Stomach smooth muscle (tissue), 2 donors: Measurements from ENCODE around the gene ESF1.

Source experiments
- H3K27ac ChIP-seq: one replicate; pipeline ENCODE4 v1.7.0; 2013; ENCODE audit warnings: mild to moderate bottlenecking, low read length, inconsistent platforms
- H3K27me3 ChIP-seq, 2 donors: one replicate each; pipeline ENCODE4 v1.7.0; 2013; ENCODE audit warnings: low read length in 2 of 2; ENCODE audit not compliant: insufficient read depth in 2 of 2, control insufficient read depth in 1 of 2
- H3K36me3 ChIP-seq, 2 donors: one replicate each; pipeline ENCODE4 v1.7.0; 2013; ENCODE audit warnings: low read length in 2 of 2; ENCODE audit not compliant: control insufficient read depth in 2 of 2, insufficient read depth in 2 of 2
- H3K4me1 ChIP-seq: one replicate; pipeline ENCODE4 v1.7.0; 2013; ENCODE audit warnings: low read length; ENCODE audit not compliant: control insufficient read depth, insufficient read depth
- H3K4me3 ChIP-seq, 2 donors: one replicate each; pipeline ENCODE4 v1.7.0; 2013; ENCODE audit warnings: low read length in 2 of 2
- H3K9ac ChIP-seq, 2 donors: one replicate each; pipeline ENCODE4 v1.7.0; 2013; ENCODE audit warnings: low read length in 2 of 2, mild to moderate bottlenecking in 1 of 2
- H3K9me3 ChIP-seq, 2 donors: one replicate each; pipeline ENCODE4 v1.7.0; 2013; ENCODE audit warnings: low read length in 2 of 2; ENCODE audit not compliant: control insufficient read depth in 2 of 2
- donor health status: healthy.
- donor health status: Pancreatic carcinoma.

Gene ESF1

DNA sequence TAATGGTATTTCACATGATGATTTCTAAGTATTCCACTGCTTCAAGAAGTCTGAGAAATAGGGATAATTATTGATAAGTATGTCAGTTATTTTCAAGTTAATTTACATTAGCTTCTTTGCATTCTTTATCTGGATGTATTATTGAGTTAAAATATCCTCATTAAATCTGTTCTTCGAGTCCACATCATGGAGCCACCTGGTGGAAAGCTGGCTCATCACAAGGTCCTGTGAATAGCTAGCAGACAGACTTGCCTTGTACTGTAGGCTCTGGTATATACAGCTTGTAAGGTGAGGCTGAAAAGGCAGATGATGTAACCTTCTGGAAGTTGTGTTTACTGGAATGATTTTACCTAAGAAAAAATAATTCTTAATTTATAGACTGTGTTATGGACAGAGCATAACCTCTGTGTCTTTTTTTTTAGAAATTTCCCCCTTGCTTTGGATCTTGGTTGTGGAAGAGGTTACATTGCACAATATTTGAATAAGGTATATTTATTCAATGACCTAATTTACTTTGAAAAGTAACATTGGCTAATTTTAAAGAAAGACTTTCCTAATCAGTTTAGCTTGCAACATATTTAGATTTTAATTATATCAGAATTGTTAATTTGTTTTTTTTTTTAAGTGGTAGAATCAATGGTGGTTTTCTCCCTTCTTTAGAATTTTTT, 3.6 kb upstream of the ESF1 start:
- Histone ChIP-seq H3K4me1 (peaks cover 30% of the 10 kb centered on the region), H3K4me3 (no peak overlapping the region), H3K36me3 (peaks cover 7 to 15% of the 10 kb centered on the region in 2 donors), H3K27me3 (no peaks in the 10 kb centered on the region), H3K27ac (no peak overlapping the region), H3K9ac (no peak overlapping the region), H3K9me3 (no peaks in the 10 kb centered on the region)

DNA sequence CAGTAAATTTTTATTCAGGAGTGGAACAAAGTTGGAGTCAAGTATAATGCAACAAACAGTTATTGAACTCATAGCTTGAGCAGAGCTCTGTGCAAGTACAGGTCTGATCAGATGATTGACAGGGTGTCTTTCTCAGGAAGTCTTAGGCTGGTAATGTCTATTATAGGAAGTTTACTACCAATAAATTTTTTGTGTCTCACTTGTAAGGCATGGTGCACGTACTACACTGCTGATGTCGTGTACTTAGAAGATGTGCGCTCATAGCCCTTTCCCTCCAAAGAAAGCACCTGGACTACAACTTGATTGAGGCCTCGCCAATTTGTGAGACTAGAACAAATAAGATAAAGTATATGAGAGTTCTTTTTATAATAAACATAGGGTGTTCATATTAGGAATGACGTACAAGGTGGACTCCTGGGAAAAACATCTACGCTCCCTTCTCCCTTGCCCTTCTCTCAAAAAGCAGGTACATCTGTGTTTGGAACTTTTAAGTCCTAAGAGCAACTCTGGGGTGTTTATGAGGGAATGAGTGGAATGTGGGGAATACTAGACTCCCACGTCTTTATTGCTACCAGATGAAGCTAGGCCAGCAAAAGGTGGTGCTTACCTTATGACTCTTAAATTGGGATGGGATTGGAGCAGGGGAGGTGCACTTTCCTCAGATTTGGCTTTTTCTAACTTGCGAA, 1.6 kb upstream of the ESF1 start:
- H3K4me1 ChIP-seq = peaks cover 21% of the 10 kb centered on the region
- no peaks in the 10 kb centered on the region for H3K27me3 ChIP-seq
- peaks cover 7 to 15% of the 10 kb centered on the region in 2 donors for H3K36me3 ChIP-seq
- H3K9me3 ChIP-seq = no peaks in the 10 kb centered on the region
- no peak overlapping the region for H3K27ac ChIP-seq
- H3K4me3 ChIP-seq = peak overlapping the region; percentile 69 to 97
- H3K9ac ChIP-seq = peak overlapping the region; percentile 57 to 93

DNA sequence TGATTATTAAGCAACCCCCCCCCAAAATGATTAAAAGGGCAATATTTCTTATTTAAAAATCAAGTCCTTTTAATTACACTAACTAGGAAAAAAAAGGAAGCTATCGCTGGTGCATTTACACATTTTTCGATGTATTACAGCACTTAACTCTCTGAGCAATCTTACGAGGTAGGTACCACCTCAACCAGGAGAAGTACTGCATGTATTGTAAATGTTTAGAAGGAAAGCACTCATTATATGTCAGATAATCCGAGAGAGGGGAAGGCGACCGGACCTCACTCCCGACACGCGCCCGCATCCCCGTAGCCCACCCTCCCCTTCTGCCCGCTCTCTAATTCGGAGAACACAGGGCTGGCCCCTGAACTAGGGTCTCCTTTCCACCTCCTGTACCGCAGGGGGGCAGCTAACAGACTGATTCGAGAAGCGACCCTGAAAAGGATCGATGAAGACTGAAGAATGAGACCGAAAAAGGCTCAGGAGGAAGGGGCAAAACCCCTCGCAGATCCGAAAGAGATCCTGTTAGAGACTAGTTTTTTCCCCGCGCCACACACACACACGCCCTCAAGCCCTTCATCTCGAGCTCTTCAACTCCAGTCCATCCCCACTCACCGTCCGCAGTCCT, 337 bp downstream of the ESF1 start:
- Histone ChIP-seq H3K27ac (peak overlapping the region; percentile 84), H3K9ac (peak overlapping the region; percentile 62 to 86), H3K27me3 (no peaks in the 10 kb centered on the region), H3K9me3 (no peaks in the 10 kb centered on the region), H3K4me1 (peaks cover 20% of the 10 kb centered on the region), H3K4me3 (peak overlapping the region; percentile 69 to 97), H3K36me3 (peaks cover 12 to 15% of the 10 kb centered on the region in 2 donors)

DNA sequence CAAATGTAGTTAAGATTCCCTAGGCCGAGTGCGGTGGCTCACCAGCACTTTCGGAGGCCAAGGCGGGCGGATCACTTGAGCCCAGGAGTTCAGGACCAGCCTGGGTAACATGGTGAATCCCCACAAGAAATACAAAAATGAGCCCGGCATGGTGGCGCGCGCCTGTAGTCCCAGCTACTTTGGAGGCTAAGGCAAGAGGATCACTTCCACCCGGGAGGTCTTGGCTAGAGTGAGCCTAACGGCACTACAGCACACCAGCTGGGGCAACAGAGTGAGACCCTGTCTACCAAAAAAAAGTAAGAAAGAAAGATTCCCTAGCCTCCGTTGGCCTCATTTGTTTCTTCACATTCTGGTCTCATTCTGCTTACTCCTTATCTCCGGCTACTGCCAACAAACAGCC, 1.2 kb downstream of the ESF1 start:
- peaks cover 20% of the 10 kb centered on the region for H3K4me1 ChIP-seq
- H3K27ac ChIP-seq = no peak overlapping the region
- H3K36me3 ChIP-seq = peaks cover 12 to 14% of the 10 kb centered on the region in 2 donors
- no peaks in the 10 kb centered on the region for H3K27me3 ChIP-seq
- H3K9me3 ChIP-seq = no peaks in the 10 kb centered on the region
- H3K4me3 ChIP-seq = peak overlapping the region in 1 of 2 donors; percentile 97
- H3K9ac ChIP-seq = no peak overlapping the region

- H3K36me3 ChIP-seq = peaks cover 22 to 39% of the 10 kb centered on the region in 2 donors
- H3K4me1 ChIP-seq = no peaks in the 10 kb centered on the region
- no peaks in the 10 kb centered on the region for H3K27me3 ChIP-seq
- H3K27ac ChIP-seq = no peak overlapping the region
- H3K9ac ChIP-seq = no peak overlapping the region
- H3K9me3 ChIP-seq = no peaks in the 10 kb centered on the region
- no peak overlapping the region for H3K4me3 ChIP-seq
These were observed 5.9 kb downstream of the ESF1 start for GRCh38 chr20:13778827-13779226.

GRCh38 chr20:13777171-13777601, 7.5 kb downstream of the ESF1 start:
- Histone ChIP-seq H3K9ac (no peak overlapping the region), H3K4me1 (no peaks in the 10 kb centered on the region), H3K9me3 (no peaks in the 10 kb centered on the region), H3K27ac (no peak overlapping the region), H3K4me3 (no peak overlapping the region), H3K27me3 (no peaks in the 10 kb centered on the region), H3K36me3 (peaks cover 22 to 43% of the 10 kb centered on the region in 2 donors)

GRCh38 chr20:13775867-13776266, 8.9 kb downstream of the ESF1 start:
- H3K9ac ChIP-seq = no peak overlapping the region
- no peak overlapping the region for H3K4me3 ChIP-seq
- H3K27me3 ChIP-seq = no peaks in the 10 kb centered on the region
- no peaks in the 10 kb centered on the region for H3K9me3 ChIP-seq
- no peaks in the 10 kb centered on the region for H3K4me1 ChIP-seq
- no peak overlapping the region for H3K27ac ChIP-seq
- H3K36me3 ChIP-seq = peaks cover 17 to 37% of the 10 kb centered on the region in 2 donors

- Histone ChIP-seq H3K9ac (no peak overlapping the region), H3K27me3 (no peaks in the 10 kb centered on the region), H3K4me3 (no peak overlapping the region), H3K9me3 (no peaks in the 10 kb centered on the region), H3K4me1 (no peaks in the 10 kb centered on the region), H3K27ac (no peak overlapping the region), H3K36me3 (peaks cover 21 to 44% of the 10 kb centered on the region in 2 donors)
These were observed 12.2 kb downstream of the ESF1 start for GRCh38 chr20:13772529-13772928.

DNA sequence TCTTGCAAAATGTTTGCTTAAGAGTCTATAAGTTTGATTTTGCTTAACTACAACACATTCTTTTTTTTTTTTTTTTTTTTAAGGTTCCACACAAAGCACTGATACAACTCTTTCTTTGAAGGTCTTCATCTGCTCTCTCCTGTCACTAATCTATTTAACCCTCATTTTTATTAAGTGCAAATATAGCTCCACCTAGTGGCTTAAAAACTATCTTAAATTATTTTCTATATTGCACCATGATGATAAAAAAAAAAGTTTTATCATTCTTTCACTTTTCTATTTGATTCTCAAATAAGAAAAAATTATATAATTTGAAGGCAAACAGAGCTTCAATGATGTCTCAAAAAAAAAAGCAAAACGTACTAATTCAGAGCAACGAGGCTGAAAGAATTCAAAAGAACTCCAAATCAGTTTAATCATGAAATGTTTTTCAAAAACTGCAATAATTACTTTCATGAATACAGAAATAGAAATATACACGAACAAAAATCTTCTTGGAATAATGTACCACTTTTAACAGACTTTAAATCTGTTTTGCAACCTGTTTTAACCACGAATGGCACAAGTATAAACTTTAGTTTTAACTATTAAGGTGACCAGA, 12.8 kb downstream of the ESF1 start:
- Histone ChIP-seq H3K4me1 (no peaks in the 10 kb centered on the region), H3K9ac (no peak overlapping the region), H3K9me3 (no peaks in the 10 kb centered on the region), H3K27me3 (no peaks in the 10 kb centered on the region), H3K27ac (no peak overlapping the region), H3K4me3 (no peak overlapping the region), H3K36me3 (peaks cover 19 to 43% of the 10 kb centered on the region in 2 donors)

DNA sequence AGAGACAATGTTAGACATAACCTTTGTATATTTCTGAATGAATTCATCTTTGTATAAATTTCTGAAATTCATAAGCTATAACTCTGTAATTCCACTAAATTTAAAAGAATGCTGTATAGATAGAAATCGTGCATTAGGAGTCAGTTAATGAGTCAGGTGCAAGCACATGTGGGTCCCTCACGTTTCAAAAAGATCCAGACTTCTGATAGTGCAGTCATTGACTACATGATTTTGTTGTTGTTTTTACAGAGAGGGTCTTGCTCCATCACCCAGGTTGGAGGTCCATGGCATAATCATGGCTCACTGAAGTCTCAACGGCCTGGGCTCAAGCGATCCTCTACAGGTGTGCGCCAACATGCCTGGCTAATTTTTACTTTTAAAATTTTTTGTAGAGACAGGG, 14.6 kb downstream of the ESF1 start:
- no peak overlapping the region for H3K27ac ChIP-seq
- peaks cover 27 to 44% of the 10 kb centered on the region in 2 donors for H3K36me3 ChIP-seq
- H3K9ac ChIP-seq = no peak overlapping the region
- no peaks in the 10 kb centered on the region for H3K27me3 ChIP-seq
- H3K9me3 ChIP-seq = peaks cover 0 to 3% of the 10 kb centered on the region in 2 donors
- no peak overlapping the region for H3K4me3 ChIP-seq
- no peaks in the 10 kb centered on the region for H3K4me1 ChIP-seq
